Measurements from ENCODE around the gene ICAM5.

Gene ICAM5

DNA sequence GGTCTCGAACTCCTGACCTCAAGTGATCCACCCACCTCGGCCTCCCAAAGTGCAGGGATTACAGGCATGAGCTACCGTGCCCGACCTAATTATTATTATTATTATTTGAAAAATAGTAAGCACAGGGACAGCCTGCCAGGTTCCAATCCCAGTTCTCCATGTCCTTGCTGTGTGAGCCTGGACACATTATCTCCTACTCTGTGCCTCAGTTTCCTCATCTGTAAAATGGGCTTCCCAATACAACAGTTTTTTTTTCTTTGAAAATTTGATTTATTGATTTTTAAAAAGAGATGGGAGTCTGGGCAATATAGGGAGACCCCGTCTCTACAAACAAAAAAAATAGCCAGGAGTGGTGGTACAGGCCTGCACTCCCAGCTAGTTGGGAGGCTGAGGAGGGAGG lies 16.6 kb downstream of the ICAM5 start:
- no peak for TF ChIP-seq FOXP2 (optimal IDR thresholded peaks at IDR 0.05; ENCODE audit: control extremely low read depth, extremely low read length, insufficient read depth)
- TF ChIP-seq EZH2 (IDR thresholded peaks at IDR 0.05) = no peak
- no peak for TF ChIP-seq POLR2AphosphoS5 (IDR thresholded peaks at IDR 0.05; ENCODE audit: borderline replicate concordance, low read depth, low read length)
- H3K4me3 ChIP-seq = no peak overlapping the region
- DNase-seq (ENCODE audit: low read depth, low spot score) = no peak
- no peaks in the 10 kb centered on the region; the same call in 1 of the 2 replicates for H3K36me3 ChIP-seq (ENCODE audit: insufficient read depth, low read length)
- H3K9me3 ChIP-seq (ENCODE audit: low read depth, low read length) = no peaks in the 10 kb centered on the region
- no peak overlapping the region for H3K9ac ChIP-seq (ENCODE audit: insufficient read length)
- no peak overlapping the region for H3K27ac ChIP-seq

- Histone ChIP-seq H3K9me3 (ENCODE audit: low read depth, low read length) (no peaks in the 10 kb centered on the region), H3K9ac (ENCODE audit: insufficient read length) (no peak within 1 kb of the TSS), H3K36me3 (ENCODE audit: insufficient read depth, low read length) (peaks cover 8% of the 10 kb centered on the region; the same call in 1 of the 2 replicates), H3K4me3 (no peak within 1 kb of the TSS), H3K27ac (no peak within 1 kb of the TSS)
- TF ChIP-seq FOXP2 (optimal IDR thresholded peaks at IDR 0.05; ENCODE audit: control extremely low read depth, extremely low read length, insufficient read depth) = no peak
- TF ChIP-seq POLR2AphosphoS5 (IDR thresholded peaks at IDR 0.05; ENCODE audit: borderline replicate concordance, low read depth, low read length) = no peak
- no peak for TF ChIP-seq EZH2 (IDR thresholded peaks at IDR 0.05)
- no peak for DNase-seq (ENCODE audit: low read depth, low spot score)
Measured at GRCh38 chr19:10309423-10309822, 19.7 kb downstream of the ICAM5 start, which contains the start of gene ZGLP1. Gene ZGLP1 (minus strand): TSS chr19:10309815.

GRCh38 chr19:10315335-10316214 lies 25.8 kb downstream of the ICAM5 start, which contains the start of gene FDX2:
Gene FDX2 (minus strand): TSS chr19:10316015. CDS start chr19:10315996, 19 bp downstream.
- TF ChIP-seq EZH2 (IDR thresholded peaks at IDR 0.05) = no peak
- TF ChIP-seq POLR2AphosphoS5 (IDR thresholded peaks at IDR 0.05; ENCODE audit: borderline replicate concordance, low read depth, low read length) = peak; percentile 95
- no peak for TF ChIP-seq FOXP2 (optimal IDR thresholded peaks at IDR 0.05; ENCODE audit: control extremely low read depth, extremely low read length, insufficient read depth)
- Histone ChIP-seq H3K27ac (peak within 1 kb of the TSS; percentile 73), H3K4me3 (peak within 1 kb of the TSS; percentile 91), H3K36me3 (ENCODE audit: insufficient read depth, low read length) (peaks cover 33% of the 10 kb centered on the region), H3K9me3 (ENCODE audit: low read depth, low read length) (no peaks in the 10 kb centered on the region), H3K9ac (ENCODE audit: insufficient read length) (peak within 1 kb of the TSS; percentile 85)
- DNase-seq (ENCODE audit: low read depth, low spot score) = no peak

- H3K27ac ChIP-seq = peak overlapping the region; percentile 73
- H3K36me3 ChIP-seq (ENCODE audit: insufficient read depth, low read length) = peaks cover 41% of the 10 kb centered on the region
- peak overlapping the region; percentile 91 for H3K4me3 ChIP-seq
- no peak for DNase-seq (ENCODE audit: low read depth, low spot score)
- H3K9ac ChIP-seq (ENCODE audit: insufficient read length) = peak overlapping the region; percentile 85
- TF ChIP-seq POLR2AphosphoS5 (IDR thresholded peaks at IDR 0.05; ENCODE audit: borderline replicate concordance, low read depth, low read length) (no peak), FOXP2 (optimal IDR thresholded peaks at IDR 0.05; ENCODE audit: control extremely low read depth, extremely low read length, insufficient read depth) (no peak), EZH2 (IDR thresholded peaks at IDR 0.05) (no peak)
- no peaks in the 10 kb centered on the region for H3K9me3 ChIP-seq (ENCODE audit: low read depth, low read length)
Measured at GRCh38 chr19:10316229-10317044, 26.7 kb downstream of the ICAM5 start.

GRCh38 chr19:10317045-10317856 lies 27.5 kb downstream of the ICAM5 start:
- Histone ChIP-seq H3K9me3 (ENCODE audit: low read depth, low read length) (no peaks in the 10 kb centered on the region), H3K27ac (peak overlapping the region; percentile 65; the same call in 1 of the 2 replicates), H3K9ac (ENCODE audit: insufficient read length) (no peak overlapping the region), H3K36me3 (ENCODE audit: insufficient read depth, low read length) (peaks cover 49% of the 10 kb centered on the region), H3K4me3 (no peak overlapping the region)
- TF ChIP-seq FOXP2 (optimal IDR thresholded peaks at IDR 0.05; ENCODE audit: control extremely low read depth, extremely low read length, insufficient read depth) (no peak), POLR2AphosphoS5 (IDR thresholded peaks at IDR 0.05; ENCODE audit: borderline replicate concordance, low read depth, low read length) (no peak), EZH2 (IDR thresholded peaks at IDR 0.05) (no peak)
- no peak for DNase-seq (ENCODE audit: low read depth, low spot score)

DNA sequence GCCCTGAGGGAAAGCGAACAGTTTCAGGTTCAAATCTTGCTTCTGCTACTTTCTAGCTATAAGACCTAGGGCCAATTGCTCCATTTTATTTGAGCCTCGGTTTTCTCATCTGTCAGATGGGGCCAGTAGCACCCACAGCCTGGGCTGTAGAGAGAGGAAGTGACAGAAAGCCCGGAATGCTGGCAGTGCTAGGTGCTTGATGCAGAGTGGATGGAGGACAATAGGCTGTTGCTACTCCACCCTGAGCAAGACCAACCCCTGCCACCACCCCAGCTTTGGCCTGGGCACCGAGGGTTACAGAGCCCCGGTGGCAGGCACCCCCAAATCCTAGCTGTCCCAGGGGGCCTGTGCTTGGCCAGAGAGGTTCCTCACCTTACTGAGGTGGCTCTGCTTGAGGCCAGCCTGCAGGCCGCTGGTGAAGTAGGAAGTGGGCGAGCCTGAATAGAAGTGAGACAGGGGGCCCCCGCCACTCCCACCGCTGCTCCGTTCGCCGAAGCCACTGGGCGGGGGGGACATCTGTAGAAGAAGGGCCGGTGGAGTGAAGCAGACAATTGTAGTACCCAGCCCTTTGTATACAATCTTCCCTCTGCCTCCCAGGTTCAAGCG lies 28.2 kb downstream of the ICAM5 start:
- DNase-seq (ENCODE audit: low read depth, low spot score) = no peak
- no peak overlapping the region for H3K9ac ChIP-seq (ENCODE audit: insufficient read length)
- no peaks in the 10 kb centered on the region for H3K9me3 ChIP-seq (ENCODE audit: low read depth, low read length)
- H3K27ac ChIP-seq = no peak overlapping the region
- TF ChIP-seq POLR2AphosphoS5 (IDR thresholded peaks at IDR 0.05; ENCODE audit: borderline replicate concordance, low read depth, low read length) = no peak
- TF ChIP-seq FOXP2 (optimal IDR thresholded peaks at IDR 0.05; ENCODE audit: control extremely low read depth, extremely low read length, insufficient read depth) = no peak
- no peak for TF ChIP-seq EZH2 (IDR thresholded peaks at IDR 0.05)
- no peak overlapping the region for H3K4me3 ChIP-seq
- peaks cover 56% of the 10 kb centered on the region for H3K36me3 ChIP-seq (ENCODE audit: insufficient read depth, low read length)

All from SK-N-MC (cell line).